SJCRH30 (cell line): ENCODE data around the gene PRKCE. TPM values are rescaled to one million over a fixed set of nuclear protein-coding genes. Genes with fewer than 3 reads are reported as not detected.
A peak's percentile ranks its signal among the peaks of the same experiment; 100 is the strongest.

Experiments
- DNase-seq, 2 experiments: peaks; one replicate each; pipeline ENCODE4 v3.0.0-alpha.2; 2015 to 2020
- H3K27ac ChIP-seq: fragments of 250-450 bp; sonication (Bioruptor Pico); 2 replicates; pipeline ENCODE4 v1.5.1; 2020; ENCODE audit warnings: mild to moderate bottlenecking, moderate library complexity
- H3K27me3 ChIP-seq: fragments of 250-450 bp; sonication (Bioruptor Pico); 2 replicates; pipeline ENCODE4 v1.5.1; 2020; ENCODE audit warnings: mild to moderate bottlenecking, moderate library complexity
- H3K36me3 ChIP-seq: fragments of 250-450 bp; sonication (Bioruptor Pico); 2 replicates; pipeline ENCODE4 v1.5.1; 2020; ENCODE audit warnings: mild to moderate bottlenecking, moderate library complexity
- H3K4me1 ChIP-seq: fragments of 250-450 bp; sonication (Bioruptor Pico); 2 replicates; pipeline ENCODE4 v1.5.1; 2020; ENCODE audit warnings: mild to moderate bottlenecking, moderate library complexity
- H3K4me3 ChIP-seq: fragments of 250-450 bp; sonication (Bioruptor Pico); 2 replicates; pipeline ENCODE4 v1.5.1; 2020; ENCODE audit warnings: mild to moderate bottlenecking, moderate library complexity
- H3K9me3 ChIP-seq: fragments of 250-450 bp; sonication (Bioruptor Pico); replicated peaks from 2 replicates; pipeline ENCODE4 v1.5.1; 2020; ENCODE audit warnings: mild to moderate bottlenecking, moderate library complexity
- total RNA-seq: library from RNA; depleted of rRNA; stranded (reverse); fragments of >200 nt; shearing (Covaris generic); gene quantifications from 2 replicates; pipeline ENCODE4 v1.2.3, GENCODE V29; 2014

PRKCE gene
- total RNA-seq, 1 experiment from 2014 or later: 11.9 TPM

GRCh38 chr2:46002947-46003346 lies 351.5 kb downstream of the PRKCE start:
- H3K36me3 ChIP-seq: no peaks in the 10 kb centered on the region
- no peak overlapping the region for H3K4me3 ChIP-seq
- no peaks in the 10 kb centered on the region for H3K4me1 ChIP-seq
- H3K27me3 ChIP-seq: no peaks in the 10 kb centered on the region
- H3K9me3 ChIP-seq: no peaks in the 10 kb centered on the region; the same call in 1 of the 2 replicates
- no peak for DNase-seq
- no peak overlapping the region for H3K27ac ChIP-seq

DNA sequence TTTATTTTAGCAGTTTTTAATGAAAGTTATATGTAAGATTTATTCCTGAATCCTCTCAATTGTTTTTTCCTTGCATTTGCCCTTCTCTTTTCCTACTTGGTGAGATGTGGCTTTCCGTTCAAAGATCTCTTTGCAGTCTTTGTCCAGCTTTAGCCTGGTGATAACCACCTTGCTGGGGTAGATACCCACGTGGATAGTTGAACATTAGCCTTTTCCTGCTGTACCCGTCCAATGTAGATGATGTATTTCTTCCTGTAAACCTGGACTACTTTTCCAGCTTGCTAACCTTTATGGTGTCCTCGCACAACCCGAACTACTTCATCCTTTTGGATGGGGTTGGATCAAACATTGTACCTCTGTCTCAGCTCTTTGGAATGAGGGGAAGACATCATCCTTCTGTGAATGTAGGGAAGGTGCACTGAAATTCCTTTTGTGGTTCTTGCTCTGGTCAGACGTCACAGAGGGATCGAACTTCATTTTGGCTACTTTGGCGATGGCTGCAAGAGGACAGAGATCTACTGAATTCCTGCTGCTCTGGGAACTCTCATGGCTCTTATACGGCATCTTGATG lies 352.5 kb downstream of the PRKCE start:
- Histone ChIP-seq H3K4me3 (no peak overlapping the region), H3K36me3 (no peaks in the 10 kb centered on the region), H3K4me1 (no peaks in the 10 kb centered on the region), H3K27me3 (no peaks in the 10 kb centered on the region), H3K9me3 (no peaks in the 10 kb centered on the region), H3K27ac (no peak overlapping the region)
- no peak for DNase-seq

DNA sequence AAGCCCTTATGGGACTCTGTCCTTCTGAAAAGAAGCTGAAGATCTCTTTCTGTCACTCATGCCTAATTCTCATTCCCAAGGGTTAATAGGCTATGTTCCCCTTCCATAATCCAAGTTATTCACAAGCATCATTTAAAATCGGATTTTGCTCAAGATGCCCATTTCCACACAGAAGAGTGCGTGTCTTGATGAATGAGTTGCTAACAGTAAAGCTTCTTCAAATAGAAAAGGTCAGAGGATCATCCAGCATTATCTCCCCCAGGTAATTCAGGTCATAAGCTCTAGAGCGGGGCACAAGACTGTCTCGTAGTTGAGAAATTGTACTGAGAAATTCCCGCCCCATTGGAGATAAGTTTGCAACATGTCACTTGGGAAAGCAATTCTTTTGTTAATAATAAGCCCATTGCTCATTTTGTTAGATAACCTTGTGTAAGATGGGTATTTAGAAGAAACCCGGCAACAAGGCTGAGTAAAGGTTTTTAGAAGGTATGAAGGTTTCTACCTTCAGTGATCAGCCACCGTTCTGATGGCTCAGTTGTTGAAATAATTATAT lies 355.1 kb downstream of the PRKCE start:
- no peaks in the 10 kb centered on the region for H3K9me3 ChIP-seq
- H3K36me3 ChIP-seq: no peaks in the 10 kb centered on the region
- H3K4me1 ChIP-seq: no peaks in the 10 kb centered on the region
- no peak overlapping the region for H3K27ac ChIP-seq
- DNase-seq: no peak
- no peak overlapping the region for H3K4me3 ChIP-seq
- no peaks in the 10 kb centered on the region for H3K27me3 ChIP-seq

DNA sequence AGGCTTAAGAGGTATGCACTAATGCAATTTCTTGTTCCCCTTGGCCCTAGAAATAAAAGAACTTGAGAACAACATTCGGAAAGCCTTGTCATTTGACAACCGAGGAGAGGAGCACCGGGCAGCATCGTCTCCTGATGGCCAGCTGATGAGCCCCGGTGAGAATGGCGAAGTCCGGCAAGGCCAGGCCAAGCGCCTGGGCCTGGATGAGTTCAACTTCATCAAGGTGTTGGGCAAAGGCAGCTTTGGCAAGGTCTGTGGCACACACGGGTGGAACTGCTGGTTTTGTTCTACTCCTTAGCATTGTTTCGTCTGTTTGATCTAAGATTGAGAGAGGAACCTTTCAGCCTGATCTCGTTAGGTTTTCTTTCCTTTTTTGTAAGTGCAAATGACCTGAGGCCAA lies 355.9 kb downstream of the PRKCE start:
- DNase-seq: no peak
- Histone ChIP-seq H3K27ac (no peak overlapping the region), H3K4me1 (no peaks in the 10 kb centered on the region), H3K27me3 (no peaks in the 10 kb centered on the region), H3K36me3 (no peaks in the 10 kb centered on the region), H3K9me3 (no peaks in the 10 kb centered on the region), H3K4me3 (no peak overlapping the region)

DNA sequence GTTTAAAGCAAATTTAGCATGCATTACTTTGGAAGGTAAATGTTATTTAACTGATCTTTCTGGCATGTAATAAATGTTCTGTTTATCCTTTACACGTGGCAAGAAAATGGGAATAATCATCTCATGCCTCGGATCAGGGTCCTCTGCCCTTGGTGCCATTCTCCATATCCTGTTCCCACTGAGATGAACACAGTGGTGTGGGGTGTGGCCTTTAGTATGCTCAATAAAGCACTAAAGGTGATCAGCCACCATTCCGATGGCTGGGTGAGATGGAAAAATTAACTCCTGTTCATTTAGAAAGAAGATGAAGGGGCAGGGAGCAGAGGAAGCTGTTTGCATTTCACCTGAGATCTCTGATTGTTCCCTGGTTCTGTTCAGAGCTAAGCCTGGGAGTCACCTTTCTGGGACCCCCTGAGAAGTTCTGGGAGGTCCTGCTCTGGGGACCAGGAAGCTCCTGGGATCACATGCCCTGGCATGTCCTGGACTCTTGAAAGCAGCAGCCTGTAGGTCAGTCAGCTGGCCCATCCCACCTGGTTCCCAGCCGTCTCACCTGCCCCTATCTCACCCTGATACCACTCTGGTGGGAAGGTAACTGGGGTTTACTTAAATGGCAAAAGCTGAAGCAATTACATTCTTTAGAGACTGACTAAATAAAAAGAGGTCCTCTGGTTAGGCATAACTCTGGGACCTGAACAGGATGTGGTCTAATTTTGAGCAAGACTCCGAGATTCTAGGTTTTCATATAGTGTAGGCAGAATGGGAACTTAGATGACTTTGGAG lies 356.8 kb downstream of the PRKCE start:
- Histone ChIP-seq H3K4me1 (no peaks in the 10 kb centered on the region), H3K36me3 (no peaks in the 10 kb centered on the region), H3K9me3 (no peaks in the 10 kb centered on the region), H3K27me3 (no peaks in the 10 kb centered on the region), H3K4me3 (no peak overlapping the region), H3K27ac (no peak overlapping the region)
- DNase-seq: no peak

GRCh38 chr2:46009315-46009714 lies 357.8 kb downstream of the PRKCE start:
- Histone ChIP-seq H3K4me1 (no peaks in the 10 kb centered on the region), H3K36me3 (no peaks in the 10 kb centered on the region), H3K4me3 (no peak overlapping the region), H3K27ac (no peak overlapping the region), H3K9me3 (no peaks in the 10 kb centered on the region), H3K27me3 (no peaks in the 10 kb centered on the region)
- DNase-seq: no peak

- H3K4me3 ChIP-seq: no peak overlapping the region
- no peak for DNase-seq
- no peaks in the 10 kb centered on the region for H3K27me3 ChIP-seq
These were observed 358.3 kb downstream of the PRKCE start for GRCh38 chr2:46009772-46010171.

DNA sequence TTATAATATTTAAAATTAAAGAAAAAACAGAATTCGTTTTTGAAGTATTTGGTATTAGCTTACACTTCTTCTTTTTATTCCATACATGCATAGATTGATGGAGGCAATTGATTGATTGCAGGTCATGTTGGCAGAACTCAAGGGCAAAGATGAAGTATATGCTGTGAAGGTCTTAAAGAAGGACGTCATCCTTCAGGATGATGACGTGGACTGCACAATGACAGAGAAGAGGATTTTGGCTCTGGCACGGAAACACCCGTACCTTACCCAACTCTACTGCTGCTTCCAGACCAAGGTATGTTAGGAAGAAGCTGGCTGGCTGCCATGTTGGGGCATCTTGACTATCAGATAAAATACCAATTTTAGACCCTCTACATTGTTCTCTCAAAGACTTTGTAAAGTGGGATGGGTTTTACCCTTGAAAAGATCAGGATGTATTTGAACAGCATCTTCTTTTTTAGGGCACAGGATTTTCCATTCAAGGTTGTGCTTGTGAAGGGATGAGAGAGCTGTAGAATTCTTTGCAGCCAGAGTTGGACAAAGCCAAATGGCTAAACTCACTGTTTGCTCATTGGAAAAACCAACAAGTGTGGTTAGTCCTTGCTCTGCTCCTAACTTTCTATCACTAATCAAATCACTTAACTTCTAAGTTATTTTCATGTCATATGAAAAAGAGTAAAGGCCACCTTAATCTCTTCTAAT lies 358.9 kb downstream of the PRKCE start:
- Histone ChIP-seq H3K4me1 (peaks cover 3% of the 10 kb centered on the region; the same call in 1 of the 2 replicates), H3K4me3 (no peak overlapping the region), H3K36me3 (no peaks in the 10 kb centered on the region), H3K27me3 (no peaks in the 10 kb centered on the region), H3K27ac (no peak overlapping the region), H3K9me3 (no peaks in the 10 kb centered on the region)
- no peak for DNase-seq

More at GRCh38 chr2:46009772-46010171, 358.3 kb downstream of the PRKCE start:
- no peaks in the 10 kb centered on the region for H3K36me3 ChIP-seq
- H3K4me1 ChIP-seq: no peaks in the 10 kb centered on the region; the same call in 1 of the 2 replicates
- no peaks in the 10 kb centered on the region for H3K9me3 ChIP-seq
- H3K27ac ChIP-seq: no peak overlapping the region

DNA sequence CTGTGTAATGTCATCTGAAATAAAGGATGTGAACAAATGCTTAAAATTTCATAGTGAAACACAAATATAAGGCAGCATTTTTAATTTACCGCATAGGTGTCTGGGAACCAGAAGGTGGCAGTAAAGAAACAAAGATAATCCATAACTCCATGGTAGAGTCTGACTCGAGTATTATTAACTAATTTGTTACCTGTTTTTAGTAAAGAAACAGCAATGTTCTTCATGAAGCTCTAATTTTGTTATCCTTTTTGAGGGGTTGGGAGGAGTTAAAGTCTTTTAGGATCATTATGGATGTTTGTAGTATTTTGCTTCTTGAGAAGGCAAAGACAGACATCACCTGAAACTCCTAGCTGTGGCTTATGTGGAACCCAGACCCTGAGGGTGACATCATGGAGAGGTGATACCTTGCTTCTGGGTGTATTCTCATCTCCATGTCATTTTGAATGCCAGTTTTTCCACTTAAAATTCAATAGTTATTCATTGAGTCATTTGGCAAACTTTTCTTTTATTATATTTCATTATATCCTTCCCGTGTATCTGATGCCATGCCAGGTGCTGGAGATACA lies 359.5 kb downstream of the PRKCE start:
- Histone ChIP-seq H3K36me3 (no peaks in the 10 kb centered on the region), H3K27me3 (no peaks in the 10 kb centered on the region), H3K4me1 (peaks cover 8% of the 10 kb centered on the region; the same call in 1 of the 2 replicates), H3K4me3 (no peak overlapping the region), H3K27ac (no peak overlapping the region), H3K9me3 (no peaks in the 10 kb centered on the region)
- DNase-seq: peak in 1 of 2 experiments; percentile 75

- no peak overlapping the region for H3K27ac ChIP-seq
- DNase-seq: no peak
These were observed 361.3 kb downstream of the PRKCE start for GRCh38 chr2:46012618-46013240.

DNA sequence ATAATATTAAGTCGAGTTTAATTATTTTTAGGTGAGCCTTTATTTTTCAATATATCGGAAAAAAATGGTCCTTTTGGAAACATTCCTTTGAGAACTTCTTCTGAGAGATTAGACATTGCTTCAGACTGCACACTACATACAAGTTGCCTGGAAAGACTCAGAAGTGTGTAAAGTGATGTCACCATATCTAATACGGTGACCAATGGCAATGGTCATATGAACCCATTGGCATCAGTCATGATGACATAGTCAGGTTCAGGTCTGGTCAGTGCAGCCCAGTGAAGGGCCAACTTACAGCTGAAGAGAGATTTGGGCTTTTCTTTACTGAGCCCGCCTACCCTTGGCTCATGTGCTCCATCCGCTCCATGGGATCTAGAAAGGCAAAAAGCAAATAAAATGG lies 362.3 kb downstream of the PRKCE start:
- Histone ChIP-seq H3K27me3 (no peaks in the 10 kb centered on the region), H3K4me1 (peaks cover 8% of the 10 kb centered on the region; the same call in 1 of the 2 replicates), H3K27ac (no peak overlapping the region), H3K36me3 (no peaks in the 10 kb centered on the region), H3K4me3 (no peak overlapping the region), H3K9me3 (no peaks in the 10 kb centered on the region; the same call in 1 of the 2 replicates)
- no peak for DNase-seq

More at GRCh38 chr2:46012618-46013240, 361.3 kb downstream of the PRKCE start:
- Histone ChIP-seq H3K36me3 (no peaks in the 10 kb centered on the region), H3K9me3 (no peaks in the 10 kb centered on the region; the same call in 1 of the 2 replicates), H3K4me1 (peaks cover 8% of the 10 kb centered on the region; the same call in 1 of the 2 replicates), H3K27me3 (no peaks in the 10 kb centered on the region), H3K4me3 (no peak overlapping the region)

DNA sequence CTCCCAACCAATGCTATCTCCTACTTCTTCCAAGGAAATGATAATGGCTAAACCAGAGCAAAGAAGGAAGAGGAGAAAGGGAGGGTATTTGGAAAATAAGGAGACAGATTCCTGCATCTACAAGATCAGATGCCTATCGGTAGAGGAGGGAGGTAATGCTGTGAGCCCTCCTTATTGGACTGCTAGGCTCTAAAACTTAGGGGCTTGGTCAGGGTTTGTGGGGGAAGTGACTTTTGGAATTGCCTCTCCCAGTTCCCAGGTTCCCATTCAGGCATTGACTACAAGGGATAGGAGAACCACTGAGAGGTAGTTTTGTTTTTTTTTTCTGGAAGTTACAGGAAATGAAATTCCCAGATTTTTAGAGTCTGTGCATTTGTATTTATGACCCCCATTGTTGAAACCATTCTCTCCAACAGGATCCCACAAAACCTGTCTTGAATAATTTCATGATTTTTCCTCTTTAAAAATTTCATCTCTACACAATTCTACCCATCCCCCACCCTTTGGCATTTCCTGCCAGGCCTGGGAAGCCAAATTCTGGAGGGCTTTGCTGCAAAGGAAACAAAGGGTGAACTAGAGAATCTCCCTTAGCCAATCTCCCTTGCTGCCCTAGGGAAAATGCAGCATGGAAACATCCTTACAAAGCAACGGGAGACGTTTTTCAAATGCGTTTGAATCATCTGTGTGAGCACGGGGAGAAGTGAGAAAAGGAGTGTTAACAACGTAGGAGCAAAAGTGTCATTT lies 363.6 kb downstream of the PRKCE start:
- peak; percentile 31 to 47 for DNase-seq
- Histone ChIP-seq H3K27ac (peak overlapping the region; percentile 2; the same call in 1 of the 2 replicates), H3K36me3 (no peaks in the 10 kb centered on the region), H3K27me3 (no peaks in the 10 kb centered on the region), H3K4me1 (peaks cover 8% of the 10 kb centered on the region; the same call in 1 of the 2 replicates), H3K4me3 (no peak overlapping the region), H3K9me3 (no peaks in the 10 kb centered on the region; the same call in 1 of the 2 replicates)

DNA sequence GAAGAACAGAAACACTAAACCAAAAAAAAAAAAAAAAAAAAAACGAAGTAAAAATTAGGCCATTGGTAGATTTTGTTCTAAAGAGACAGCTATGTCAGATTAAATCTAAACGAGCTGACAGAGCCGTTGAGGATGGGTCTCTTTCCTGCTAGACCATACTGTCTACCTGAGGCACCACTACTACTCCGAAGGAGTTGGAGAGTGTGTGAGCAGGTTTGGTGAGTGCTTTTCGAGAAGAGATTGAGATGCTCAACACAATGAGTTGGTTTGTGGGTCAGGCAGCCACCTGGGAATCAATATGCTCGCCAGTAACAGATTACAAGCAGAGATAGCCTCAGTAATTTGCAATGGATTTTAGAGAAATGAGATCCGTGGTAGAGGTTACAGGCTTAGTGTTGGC lies 364.2 kb downstream of the PRKCE start:
- DNase-seq: no peak
- no peak overlapping the region; the same call in 1 of the 2 replicates for H3K27ac ChIP-seq

More for the DNA sequence above, 364.2 kb downstream of the PRKCE start:
- H3K9me3 ChIP-seq: no peaks in the 10 kb centered on the region; the same call in 1 of the 2 replicates
- no peak overlapping the region for H3K4me3 ChIP-seq
- H3K4me1 ChIP-seq: peaks cover 8% of the 10 kb centered on the region; the same call in 1 of the 2 replicates
- H3K36me3 ChIP-seq: no peaks in the 10 kb centered on the region
- no peaks in the 10 kb centered on the region for H3K27me3 ChIP-seq
